Karpas-422 (cell line): Measurements from ENCODE around the gene AMOTL1. TPM values are rescaled to one million over a fixed set of nuclear protein-coding genes. Genes with fewer than 3 reads are reported as not detected.

Source experiments
- DNase-seq: peaks from one replicate; pipeline ENCODE4 v3.0.0-alpha.2; 2015
- H2AFZ ChIP-seq: fragments of 200-600 bp; sonication (generic); 2 replicates; pipeline ENCODE4 v1.6.1; 2014; ENCODE audit warnings: antibody characterized with exemption, low read length, mixed read lengths
- H3K27ac ChIP-seq: fragments of 200-600 bp; sonication (generic); 2 replicates; pipeline ENCODE4 v1.5.1; 2014; ENCODE audit warnings: mild to moderate bottlenecking, low read length, moderate library complexity
- H3K27me3 ChIP-seq: fragments of 200-600 bp; sonication (generic); 2 replicates; pipeline ENCODE4 v1.6.1; 2014; ENCODE audit warnings: low read length, mixed read lengths
- H3K36me3 ChIP-seq: fragments of 200-600 bp; sonication (generic); 2 replicates; pipeline ENCODE4 v1.6.1; 2014; ENCODE audit warnings: low read length, mixed read lengths; ENCODE audit not compliant: insufficient read depth
- H3K4me1 ChIP-seq: fragments of 200-600 bp; sonication (generic); 2 replicates; pipeline ENCODE4 v1.6.1; 2014; ENCODE audit warnings: mild to moderate bottlenecking, low read length, mixed read lengths
- H3K4me2 ChIP-seq: fragments of 200-600 bp; sonication (generic); 2 replicates; pipeline ENCODE4 v1.6.1; 2014; ENCODE audit warnings: low read length, low read depth, mild to moderate bottlenecking; ENCODE audit not compliant: poor library complexity, severe bottlenecking
- H3K4me3 ChIP-seq: fragments of 200-600 bp; sonication (generic); 2 replicates; pipeline ENCODE4 v1.5.1; 2014; ENCODE audit warnings: mild to moderate bottlenecking, antibody characterized with exemption, low read length, mixed read lengths
- H3K79me2 ChIP-seq: fragments of 200-600 bp; sonication (generic); 2 replicates; pipeline ENCODE4 v1.6.1; 2014; ENCODE audit warnings: mild to moderate bottlenecking, low read length, mixed read lengths
- H3K9ac ChIP-seq: fragments of 200-600 bp; sonication (generic); 2 replicates; pipeline ENCODE4 v1.6.0; 2014; ENCODE audit warnings: low read length
- H3K9me2 ChIP-seq: fragments of 200-600 bp; sonication (generic), shearing (Covaris generic); replicated peaks from 2 replicates; pipeline ENCODE4 v1.6.0; 2014; ENCODE audit warnings: mild to moderate bottlenecking, low read length, moderate library complexity; ENCODE audit not compliant: insufficient read depth
- H3K9me3 ChIP-seq: fragments of 300-700, 200-600 bp; sonication (generic); 2 replicates; pipeline ENCODE4 v1.6.1; 2014; ENCODE audit warnings: low read length, mixed read lengths
- H4K20me1 ChIP-seq: fragments of 200-600 bp; sonication (generic); 2 replicates; pipeline ENCODE4 v1.6.1; 2014; ENCODE audit warnings: mild to moderate bottlenecking, antibody characterized with exemption, low read length, low read depth; ENCODE audit not compliant: insufficient read depth
- total RNA-seq: library from RNA; depleted of rRNA; stranded (reverse); fragments of >200 nt; shearing (Covaris generic); gene quantifications from 2 replicates; pipeline ENCODE4 v1.2.3, GENCODE V29; 2014; ENCODE audit warnings: low replicate concordance

AMOTL1 gene
- total RNA-seq, 1 experiment from 2014 or later, result 0.04 TPM

- peak; percentile 48 for DNase-seq
- Histone ChIP-seq H2AFZ (no peak overlapping the region), H3K79me2 (no peaks in the 10 kb centered on the region), H3K27ac (no peak overlapping the region), H3K36me3 (no peaks in the 10 kb centered on the region), H3K4me3 (no peak overlapping the region), H3K9me3 (no peaks in the 10 kb centered on the region), H3K4me1 (no peaks in the 10 kb centered on the region), H4K20me1 (no peaks in the 10 kb centered on the region), H3K9me2 (no peaks in the 10 kb centered on the region), H3K9ac (no peak overlapping the region), H3K27me3 (no peaks in the 10 kb centered on the region), H3K4me2 (no peak overlapping the region)
Measured at GRCh38 chr11:94769880-94770279, 1.7 kb downstream of the AMOTL1 start.

- H3K79me2 ChIP-seq, result no peaks in the 10 kb centered on the region
- DNase-seq, result no peak
- H3K27me3 ChIP-seq, result no peaks in the 10 kb centered on the region
- H3K9me3 ChIP-seq, result no peaks in the 10 kb centered on the region
- H3K4me1 ChIP-seq, result no peaks in the 10 kb centered on the region
- H4K20me1 ChIP-seq, result no peaks in the 10 kb centered on the region
- H3K9ac ChIP-seq, result no peak overlapping the region
- no peak overlapping the region for H3K27ac ChIP-seq
- no peaks in the 10 kb centered on the region for H3K9me2 ChIP-seq
- H3K4me3 ChIP-seq, result no peak overlapping the region
- H3K36me3 ChIP-seq, result no peaks in the 10 kb centered on the region
- no peak overlapping the region for H3K4me2 ChIP-seq
- no peak overlapping the region for H2AFZ ChIP-seq
Measured at GRCh38 chr11:94770563-94771120, 2.5 kb downstream of the AMOTL1 start.

- no peaks in the 10 kb centered on the region for H3K9me3 ChIP-seq
- H3K4me2 ChIP-seq, result no peak overlapping the region
- no peak for DNase-seq
- no peak overlapping the region for H2AFZ ChIP-seq
- no peaks in the 10 kb centered on the region for H3K4me1 ChIP-seq
- no peak overlapping the region for H3K4me3 ChIP-seq
- no peaks in the 10 kb centered on the region for H4K20me1 ChIP-seq
- H3K9ac ChIP-seq, result no peak overlapping the region
- H3K9me2 ChIP-seq, result no peaks in the 10 kb centered on the region
- no peaks in the 10 kb centered on the region for H3K79me2 ChIP-seq
- no peaks in the 10 kb centered on the region for H3K27me3 ChIP-seq
- H3K27ac ChIP-seq, result no peak overlapping the region
- no peaks in the 10 kb centered on the region for H3K36me3 ChIP-seq
Measured at GRCh38 chr11:94771390-94771789, 3.2 kb downstream of the AMOTL1 start.

GRCh38 chr11:94771951-94772350 is 3.8 kb downstream of the AMOTL1 start:
- no peaks in the 10 kb centered on the region for H3K79me2 ChIP-seq
- no peaks in the 10 kb centered on the region for H3K36me3 ChIP-seq
- H3K4me3 ChIP-seq, result no peak overlapping the region
- no peak overlapping the region for H3K4me2 ChIP-seq
- no peaks in the 10 kb centered on the region for H4K20me1 ChIP-seq
- H3K9ac ChIP-seq, result no peak overlapping the region
- no peak for DNase-seq
- H3K9me2 ChIP-seq, result no peaks in the 10 kb centered on the region
- no peaks in the 10 kb centered on the region for H3K27me3 ChIP-seq
- no peak overlapping the region for H3K27ac ChIP-seq
- H3K4me1 ChIP-seq, result no peaks in the 10 kb centered on the region
- H3K9me3 ChIP-seq, result no peaks in the 10 kb centered on the region
- no peak overlapping the region for H2AFZ ChIP-seq

- H3K9me2 ChIP-seq, result no peaks in the 10 kb centered on the region
- H2AFZ ChIP-seq, result no peak overlapping the region
- H3K9me3 ChIP-seq, result no peaks in the 10 kb centered on the region
- no peak overlapping the region for H3K9ac ChIP-seq
- no peak overlapping the region for H3K4me3 ChIP-seq
- H3K4me1 ChIP-seq, result no peaks in the 10 kb centered on the region
- no peaks in the 10 kb centered on the region for H3K36me3 ChIP-seq
- no peaks in the 10 kb centered on the region for H3K27me3 ChIP-seq
- H4K20me1 ChIP-seq, result no peaks in the 10 kb centered on the region
- DNase-seq, result no peak
- H3K27ac ChIP-seq, result no peak overlapping the region
- no peaks in the 10 kb centered on the region for H3K79me2 ChIP-seq
- no peak overlapping the region for H3K4me2 ChIP-seq
Measured at GRCh38 chr11:94773842-94774241, 5.7 kb downstream of the AMOTL1 start.

GRCh38 chr11:94774345-94774744 is 6.2 kb downstream of the AMOTL1 start:
- H3K27ac ChIP-seq, result no peak overlapping the region
- H3K4me3 ChIP-seq, result no peak overlapping the region
- H3K9ac ChIP-seq, result no peak overlapping the region
- H3K79me2 ChIP-seq, result no peaks in the 10 kb centered on the region
- no peak overlapping the region for H3K4me2 ChIP-seq
- H4K20me1 ChIP-seq, result no peaks in the 10 kb centered on the region
- H3K4me1 ChIP-seq, result no peaks in the 10 kb centered on the region
- H2AFZ ChIP-seq, result no peak overlapping the region
- H3K9me2 ChIP-seq, result no peaks in the 10 kb centered on the region
- H3K36me3 ChIP-seq, result no peaks in the 10 kb centered on the region
- no peak for DNase-seq
- H3K27me3 ChIP-seq, result no peaks in the 10 kb centered on the region
- no peaks in the 10 kb centered on the region for H3K9me3 ChIP-seq

GRCh38 chr11:94775567-94776327 is 7.6 kb downstream of the AMOTL1 start:
- no peaks in the 10 kb centered on the region for H3K27me3 ChIP-seq
- no peak overlapping the region for H3K4me2 ChIP-seq

GRCh38 chr11:94776351-94777321 is 8.5 kb downstream of the AMOTL1 start:
- no peaks in the 10 kb centered on the region for H3K9me3 ChIP-seq
- no peak overlapping the region for H3K4me2 ChIP-seq
- no peaks in the 10 kb centered on the region for H3K79me2 ChIP-seq
- H3K27me3 ChIP-seq, result no peaks in the 10 kb centered on the region
- no peak overlapping the region for H3K9ac ChIP-seq
- no peaks in the 10 kb centered on the region for H4K20me1 ChIP-seq
- no peaks in the 10 kb centered on the region for H3K36me3 ChIP-seq
- no peak overlapping the region for H3K27ac ChIP-seq
- no peak for DNase-seq
- H3K4me3 ChIP-seq, result no peak overlapping the region
- no peaks in the 10 kb centered on the region for H3K9me2 ChIP-seq
- H3K4me1 ChIP-seq, result no peaks in the 10 kb centered on the region
- H2AFZ ChIP-seq, result no peak overlapping the region

More at GRCh38 chr11:94775567-94776327, 7.6 kb downstream of the AMOTL1 start:
- H3K9ac ChIP-seq, result no peak overlapping the region
- H3K9me2 ChIP-seq, result no peaks in the 10 kb centered on the region
- no peak overlapping the region for H2AFZ ChIP-seq
- H3K27ac ChIP-seq, result no peak overlapping the region
- no peaks in the 10 kb centered on the region for H3K4me1 ChIP-seq
- H3K9me3 ChIP-seq, result no peaks in the 10 kb centered on the region
- H3K36me3 ChIP-seq, result no peaks in the 10 kb centered on the region
- no peaks in the 10 kb centered on the region for H4K20me1 ChIP-seq
- no peak overlapping the region for H3K4me3 ChIP-seq
- H3K79me2 ChIP-seq, result no peaks in the 10 kb centered on the region
- no peak for DNase-seq
